OCI-LY3 (cell line): Measurements from ENCODE around the gene ZKSCAN3.
"Not testable (repeated sequence)": the region's sequence is repeated elsewhere in the genome, so short reads cannot be mapped to it uniquely, and the experiment has no call there.

Experiments used
- H2AFZ ChIP-seq: fragments of 200-600, 300-600 bp; shearing (Covaris generic); 2 replicates; pipeline ENCODE4 v1.6.0; 2014; ENCODE audit warnings: antibody characterized with exemption, low read depth, low read length
- H3K27ac ChIP-seq: fragments of 200-600, 300-600 bp; sonication (generic); 2 replicates; pipeline ENCODE4 v1.5.1; 2014; ENCODE audit warnings: mild to moderate bottlenecking, low read length, moderate library complexity, mixed read lengths
- H3K27me3 ChIP-seq: fragments of 200-600, 300-600 bp; sonication (generic); 2 replicates; pipeline ENCODE4 v1.6.1; 2014; ENCODE audit warnings: low read depth, low read length, mixed read lengths
- H3K36me3 ChIP-seq: fragments of 200-600, 300-600 bp; sonication (generic); replicated peaks from 2 replicates; pipeline ENCODE3; 2014; ENCODE audit warnings: low read depth, low read length, mixed read lengths
- H3K4me1 ChIP-seq: fragments of 300-600, 200-600 bp; sonication (generic); 2 replicates; pipeline ENCODE4 v1.6.1; 2014; ENCODE audit warnings: low read length, mixed read lengths
- H3K4me2 ChIP-seq: fragments of 200-600, 300-600 bp; sonication (generic); 2 replicates; pipeline ENCODE4 v1.6.1; 2014; ENCODE audit warnings: low read length, mixed read lengths
- H3K4me3 ChIP-seq: fragments of 300-600, 200-600 bp; sonication (generic); 2 replicates; pipeline ENCODE4 v1.5.1; 2014; ENCODE audit warnings: antibody characterized with exemption, mild to moderate bottlenecking, low read length, moderate library complexity
- H3K79me2 ChIP-seq: fragments of 300-600, 200-600 bp; shearing (Covaris generic); 2 replicates; pipeline ENCODE4 v1.6.1; 2014; ENCODE audit warnings: mild to moderate bottlenecking, low read length, mixed read lengths
- H3K9ac ChIP-seq: fragments of 300-600, 200-600 bp; shearing (Covaris generic); 2 replicates; pipeline ENCODE4 v1.6.0; 2014; ENCODE audit warnings: mild to moderate bottlenecking, low read length, moderate library complexity
- H3K9me3 ChIP-seq: fragments of 200-600, 300-600 bp; shearing (Covaris generic); 2 replicates; pipeline ENCODE4 v1.6.1; 2014; ENCODE audit warnings: low read length, mixed read lengths; ENCODE audit not compliant: insufficient read depth
- H4K20me1 ChIP-seq: fragments of 200-600, 300-600 bp; sonication (generic); 2 replicates; pipeline ENCODE4 v1.6.1; 2016; ENCODE audit warnings: low read length, mixed read lengths; ENCODE audit not compliant: insufficient read depth
- EZH2phosphoT487 ChIP-seq: fragments of 200-600 bp; shearing (Covaris generic); IDR thresholded peaks from 2 replicates; pipeline ENCODE4 v1.6.1; 2018; ENCODE audit warnings: antibody characterized with exemption, mixed run types, low read depth
- TF ChIP-seq, protein P1 (sequence below): fragments of 200-600, 300-600 bp; sonication (generic); IDR thresholded peaks from 2 replicates; pipeline ENCODE4 v1.5.1; 2014; ENCODE audit warnings: antibody characterized with exemption, low read length, low read depth

ZKSCAN3 gene

GRCh38 chr6:28349892-28350737 is at the start of gene ZKSCAN3:
ZKSCAN3 (plus strand) TSS chr6:28349947; CDS start chr6:28359587, 9,640 bp downstream.
- H3K36me3 ChIP-seq, result peaks cover 6% of the 10 kb centered on the region
- H3K4me1 ChIP-seq, result peaks cover 8% of the 10 kb centered on the region
- H4K20me1 ChIP-seq, result no peaks in the 10 kb centered on the region
- no peaks in the 10 kb centered on the region for H3K9me3 ChIP-seq
- peak within 1 kb of the TSS; percentile 95 for H3K4me3 ChIP-seq
- TF ChIP-seq, protein P1, sequence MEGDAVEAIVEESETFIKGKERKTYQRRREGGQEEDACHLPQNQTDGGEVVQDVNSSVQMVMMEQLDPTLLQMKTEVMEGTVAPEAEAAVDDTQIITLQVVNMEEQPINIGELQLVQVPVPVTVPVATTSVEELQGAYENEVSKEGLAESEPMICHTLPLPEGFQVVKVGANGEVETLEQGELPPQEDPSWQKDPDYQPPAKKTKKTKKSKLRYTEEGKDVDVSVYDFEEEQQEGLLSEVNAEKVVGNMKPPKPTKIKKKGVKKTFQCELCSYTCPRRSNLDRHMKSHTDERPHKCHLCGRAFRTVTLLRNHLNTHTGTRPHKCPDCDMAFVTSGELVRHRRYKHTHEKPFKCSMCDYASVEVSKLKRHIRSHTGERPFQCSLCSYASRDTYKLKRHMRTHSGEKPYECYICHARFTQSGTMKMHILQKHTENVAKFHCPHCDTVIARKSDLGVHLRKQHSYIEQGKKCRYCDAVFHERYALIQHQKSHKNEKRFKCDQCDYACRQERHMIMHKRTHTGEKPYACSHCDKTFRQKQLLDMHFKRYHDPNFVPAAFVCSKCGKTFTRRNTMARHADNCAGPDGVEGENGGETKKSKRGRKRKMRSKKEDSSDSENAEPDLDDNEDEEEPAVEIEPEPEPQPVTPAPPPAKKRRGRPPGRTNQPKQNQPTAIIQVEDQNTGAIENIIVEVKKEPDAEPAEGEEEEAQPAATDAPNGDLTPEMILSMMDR, result no peak
- no peak for TF ChIP-seq EZH2phosphoT487
- peak within 1 kb of the TSS; percentile 40 for H3K27ac ChIP-seq
- H3K9ac ChIP-seq, result peak within 1 kb of the TSS; percentile 79
- H2AFZ ChIP-seq, result peak within 1 kb of the TSS; percentile 100
- no peaks in the 10 kb centered on the region for H3K27me3 ChIP-seq
- H3K79me2 ChIP-seq, result peaks cover 17% of the 10 kb centered on the region
- H3K4me2 ChIP-seq, result peak within 1 kb of the TSS; percentile 68

DNA sequence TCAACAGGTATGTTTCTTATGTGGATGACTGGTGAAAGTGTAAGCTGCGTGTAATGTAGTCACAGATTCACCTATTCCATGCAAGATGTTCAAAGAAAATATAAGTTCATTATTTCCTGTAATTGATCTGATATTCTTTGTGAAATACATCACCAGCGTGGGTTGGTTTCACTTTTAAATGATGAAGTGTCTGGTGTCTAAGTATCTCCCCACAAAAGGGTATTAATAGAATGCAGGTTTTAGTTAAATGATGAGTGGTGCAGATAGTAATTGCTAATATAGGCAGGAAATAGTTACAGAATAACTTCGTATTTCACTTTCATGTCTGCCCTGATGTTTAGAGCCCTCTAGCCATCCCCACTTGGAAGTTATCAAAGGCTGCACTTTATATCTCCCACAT is 46.2 kb upstream of the ZKSCAN3 start:
- Histone ChIP-seq H3K9me3 (no peaks in the 10 kb centered on the region), H3K27me3 (no peaks in the 10 kb centered on the region), H4K20me1 (no peaks in the 10 kb centered on the region), H3K4me3 (no peak overlapping the region), H3K79me2 (no peaks in the 10 kb centered on the region), H3K9ac (no peak overlapping the region), H2AFZ (no peak overlapping the region), H3K4me1 (no peaks in the 10 kb centered on the region), H3K27ac (no peak overlapping the region), H3K4me2 (peak overlapping the region; percentile 12; the same call in 1 of the 2 replicates), H3K36me3 (no peaks in the 10 kb centered on the region)
- TF ChIP-seq EZH2phosphoT487, result no peak
- TF ChIP-seq, protein P1, result no peak

GRCh38 chr6:28306363-28306762 is 43.4 kb upstream of the ZKSCAN3 start:
- not testable (repeated sequence) for H3K79me2 ChIP-seq, H3K9me3 ChIP-seq, H3K27me3 ChIP-seq, H3K4me3 ChIP-seq, H3K4me1 ChIP-seq, H3K27ac ChIP-seq, H2AFZ ChIP-seq, H3K9ac ChIP-seq, H3K4me2 ChIP-seq, H4K20me1 ChIP-seq, H3K36me3 ChIP-seq

GRCh38 chr6:28311139-28311823 is 38.5 kb upstream of the ZKSCAN3 start:
- no peak overlapping the region for H2AFZ ChIP-seq
- no peaks in the 10 kb centered on the region for H3K79me2 ChIP-seq
- no peak overlapping the region for H3K27ac ChIP-seq
- H3K4me1 ChIP-seq, result no peaks in the 10 kb centered on the region
- H3K9ac ChIP-seq, result no peak overlapping the region
- no peak for TF ChIP-seq EZH2phosphoT487
- TF ChIP-seq, protein P1, result no peak
- no peaks in the 10 kb centered on the region for H3K36me3 ChIP-seq
- no peaks in the 10 kb centered on the region for H3K27me3 ChIP-seq
- H3K4me3 ChIP-seq, result no peak overlapping the region
- H4K20me1 ChIP-seq, result no peaks in the 10 kb centered on the region
- H3K4me2 ChIP-seq, result no peak overlapping the region
- H3K9me3 ChIP-seq, result no peaks in the 10 kb centered on the region
